ENCODE results near the gene TMC5. TPM values are rescaled to one million over a fixed set of nuclear protein-coding genes. Genes with fewer than 3 reads are reported as not detected.

The TMC5 gene
- total RNA-seq, 1 experiment from 2014 or later = 15.7 TPM

GRCh38 chr16:19515757-19516156 is 98.1 kb downstream of the TMC5 start:
- H3K27ac ChIP-seq (ENCODE audit: low read depth, low read length) = no peak overlapping the region
- DNase-seq (ENCODE audit: low read depth, low spot score) (no peak), ATAC-seq (no peak)
- no peak for TF ChIP-seq CTCF (IDR thresholded peaks at IDR 0.05 in 2 of 3, conservative IDR thresholded peaks at IDR 0.05 in 1 of 3; ENCODE audit: borderline replicate concordance in 1 of 3, insufficient read depth in 1 of 3, low read depth in 2 of 3, low read length in 2 of 3)
- no peak for TF ChIP-seq CBX3 (IDR thresholded peaks at IDR 0.05; ENCODE audit: low read depth)
- TF ChIP-seq REST (IDR thresholded peaks at IDR 0.05; ENCODE audit: low read depth) = no peak
- TF ChIP-seq FOSL1 (IDR thresholded peaks at IDR 0.05; ENCODE audit: low read depth) = no peak
- no peak for TF ChIP-seq SIN3A (IDR thresholded peaks at IDR 0.05; ENCODE audit: low read depth)
- TF ChIP-seq EGR1 (IDR thresholded peaks at IDR 0.05; ENCODE audit: low read depth) = no peak
- TF ChIP-seq TCF7L2 (IDR thresholded peaks at IDR 0.05; ENCODE audit: borderline replicate concordance, extremely low read depth, insufficient read depth, insufficient read length) = no peak
- no peak for TF ChIP-seq SP1 (IDR thresholded peaks at IDR 0.05; ENCODE audit: low read depth)
- TF ChIP-seq ATF3 (IDR thresholded peaks at IDR 0.05) = no peak
- no peak for TF ChIP-seq RAD21 (IDR thresholded peaks at IDR 0.05; ENCODE audit: low read depth)
- no peak for TF ChIP-seq EZH2 (IDR thresholded peaks at IDR 0.05)
- no peak for TF ChIP-seq ZFX (IDR thresholded peaks at IDR 0.05)
- TF ChIP-seq YY1 (IDR thresholded peaks at IDR 0.05; ENCODE audit: extremely low read depth, insufficient replicate concordance, low read depth, low read length) = no peak
- no peak for TF ChIP-seq EZH2phosphoT487 (IDR thresholded peaks at IDR 0.05; ENCODE audit: borderline replicate concordance)
- TF ChIP-seq JUND (IDR thresholded peaks at IDR 0.05) = no peak
- H2AFZ ChIP-seq (ENCODE audit: low read depth, low read length, poor library complexity, severe bottlenecking) = no peak overlapping the region
- H3K79me2 ChIP-seq (ENCODE audit: insufficient read depth, low read length) = peaks cover 23% of the 10 kb centered on the region
- no TSS peak for BruUV-seq (replicated peaks)
- no peak overlapping the region for H3K9ac ChIP-seq (ENCODE audit: low read length)
- no peak overlapping the region for H3K4me2 ChIP-seq (ENCODE audit: low read length)
- ChIA-PET RAD21 (ENCODE audit: low non-redundant PET in 1 of 2, low total read pairs in 2 of 2, uncharacterized antibody in 2 of 2, unreplicated experiment in 2 of 2) (no interaction called here), POLR2A (no interaction called here), CTCF (no interaction called here)
- no peaks in the 10 kb centered on the region for H3K27me3 ChIP-seq (ENCODE audit: insufficient read depth, low read length)
- no peak overlapping the region for H3K4me3 ChIP-seq (replicated peaks in 1 of 2; ENCODE audit: low read depth in 1 of 2, low read length in 2 of 2)
- H3K9me2 ChIP-seq (ENCODE audit: insufficient read depth) = no peaks in the 10 kb centered on the region
- H3K9me3 ChIP-seq (ENCODE audit: control insufficient read depth in 1 of 2, insufficient read depth in 1 of 2, low read depth in 1 of 2, low read length in 2 of 2) = no peaks in the 10 kb centered on the region
- intact Hi-C loops (cut with micrococcal nuclease) = no loop called here
- no peaks in the 10 kb centered on the region for H4K20me1 ChIP-seq (ENCODE audit: insufficient read depth)
- peaks cover 22 to 24% of the 10 kb centered on the region in 2 experiments; a peak in 3 of 4 replicates for H3K36me3 ChIP-seq (ENCODE audit: control insufficient read depth in 1 of 2, insufficient read depth in 2 of 2, low read length in 2 of 2)
- peaks cover 9 to 17% of the 10 kb centered on the region in 2 experiments for H3K4me1 ChIP-seq (ENCODE audit: control insufficient read depth in 1 of 2, insufficient read depth in 2 of 2, low read length in 2 of 2)
